H1 (cell line): ENCODE data around the gene COMMD7.

Source experiments
- BRCA1 ChIP-seq: IDR thresholded peaks from 2 replicates; pipeline ENCODE4 v1.6.1; 2012; ENCODE audit warnings: low read depth, low read length, improper control_type of control experiment
- JUND ChIP-seq: IDR thresholded peaks from 2 replicates; pipeline ENCODE4 v1.6.1; 2011; ENCODE audit warnings: mild to moderate bottlenecking, improper control_type of control experiment, low read length
- ZNF274 ChIP-seq: IDR thresholded peaks from 2 replicates; pipeline ENCODE4 v1.7.0; 2012; ENCODE audit warnings: low read length, borderline replicate concordance; ENCODE audit errors: extremely low read depth
- TF ChIP-seq, protein P1 (sequence below), 3 experiments: IDR thresholded peaks; 1 replicate in 2 of 3; 2 replicates in 1 of 3; pipeline versions ENCODE4 v1.5.1 to v1.6.1; 2011; ENCODE audit warnings: low read length in 3 of 3, mild to moderate bottlenecking in 3 of 3, inconsistent platforms in 2 of 3, low read depth in 1 of 3, moderate library complexity in 1 of 3; ENCODE audit not compliant: insufficient read depth in 1 of 3; ENCODE audit errors: control extremely low read depth in 1 of 3

DNA sequence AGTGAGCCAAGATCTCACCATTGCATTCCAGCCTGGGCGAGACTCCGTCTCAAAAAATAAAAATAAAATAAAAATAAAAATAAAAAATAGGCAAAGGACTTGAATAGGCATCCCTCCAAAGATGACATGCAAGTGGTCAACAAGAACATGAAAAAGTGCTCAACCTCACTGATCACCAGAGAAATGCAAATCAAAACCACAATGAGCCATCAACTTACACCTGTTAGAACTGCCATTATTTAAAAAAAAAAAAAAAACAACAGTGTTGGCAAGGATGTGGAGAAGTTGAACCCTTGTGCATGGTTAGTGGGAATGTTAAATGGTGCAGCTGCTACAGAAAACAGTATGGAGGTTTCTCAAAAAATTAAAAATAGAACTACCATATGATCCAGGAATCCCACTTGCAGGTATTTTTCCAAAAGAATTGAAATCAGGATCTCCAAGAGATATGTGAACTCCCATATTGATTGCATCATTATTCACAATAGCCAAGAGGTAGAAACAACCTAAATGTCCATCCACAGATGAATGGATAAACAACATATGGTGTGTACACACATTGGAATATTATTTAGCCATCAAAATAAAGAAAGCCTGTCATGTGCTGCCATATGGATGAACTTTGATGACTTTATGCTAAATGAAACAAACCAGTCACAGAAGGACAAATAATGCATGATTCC, 72.4 kb downstream of the COMMD7 start:
- TF ChIP-seq, protein P1, sequence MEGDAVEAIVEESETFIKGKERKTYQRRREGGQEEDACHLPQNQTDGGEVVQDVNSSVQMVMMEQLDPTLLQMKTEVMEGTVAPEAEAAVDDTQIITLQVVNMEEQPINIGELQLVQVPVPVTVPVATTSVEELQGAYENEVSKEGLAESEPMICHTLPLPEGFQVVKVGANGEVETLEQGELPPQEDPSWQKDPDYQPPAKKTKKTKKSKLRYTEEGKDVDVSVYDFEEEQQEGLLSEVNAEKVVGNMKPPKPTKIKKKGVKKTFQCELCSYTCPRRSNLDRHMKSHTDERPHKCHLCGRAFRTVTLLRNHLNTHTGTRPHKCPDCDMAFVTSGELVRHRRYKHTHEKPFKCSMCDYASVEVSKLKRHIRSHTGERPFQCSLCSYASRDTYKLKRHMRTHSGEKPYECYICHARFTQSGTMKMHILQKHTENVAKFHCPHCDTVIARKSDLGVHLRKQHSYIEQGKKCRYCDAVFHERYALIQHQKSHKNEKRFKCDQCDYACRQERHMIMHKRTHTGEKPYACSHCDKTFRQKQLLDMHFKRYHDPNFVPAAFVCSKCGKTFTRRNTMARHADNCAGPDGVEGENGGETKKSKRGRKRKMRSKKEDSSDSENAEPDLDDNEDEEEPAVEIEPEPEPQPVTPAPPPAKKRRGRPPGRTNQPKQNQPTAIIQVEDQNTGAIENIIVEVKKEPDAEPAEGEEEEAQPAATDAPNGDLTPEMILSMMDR (IDR thresholded peaks at IDR 0.05; ENCODE audit: control extremely low read depth in 1 of 3, insufficient read depth in 1 of 3, low read depth in 1 of 3, low read length in 3 of 3), result no peak
- TF ChIP-seq BRCA1 (no peak), JUND (no peak), ZNF274 (no peak)
